ENCODE results near the gene UQCRFS1.

The UQCRFS1 gene

GRCh38 chr19:29162694-29163093 lies 50.3 kb downstream of the UQCRFS1 start:
- Mint-ChIP-seq H3K36me3 (ENCODE audit: low read depth) (no peaks in the 10 kb centered on the region), H3K27me3 (ENCODE audit: low read depth) (peaks cover 4% of the 10 kb centered on the region), H3K27ac (no peak overlapping the region), H3K9me3 (peaks cover 5% of the 10 kb centered on the region), H3K4me1 (ENCODE audit: low read depth) (no peaks in the 10 kb centered on the region), H3K4me3 (no peak overlapping the region)

GRCh38 chr19:29155683-29156082 lies 57.3 kb downstream of the UQCRFS1 start:
- Mint-ChIP-seq H3K4me1 (ENCODE audit: low read depth) (no peaks in the 10 kb centered on the region), H3K9me3 (peaks cover 16% of the 10 kb centered on the region), H3K27ac (no peak overlapping the region), H3K4me3 (no peak overlapping the region), H3K36me3 (ENCODE audit: low read depth) (no peaks in the 10 kb centered on the region), H3K27me3 (ENCODE audit: low read depth) (no peaks in the 10 kb centered on the region)
